Myocyte (in vitro differentiated cells): ENCODE measurements around the gene C2orf72. TPM values are rescaled to one million over a fixed set of nuclear protein-coding genes. Genes with fewer than 3 reads are reported as not detected.
"Not testable (repeated sequence)": the region's sequence is repeated elsewhere in the genome, so short reads cannot be mapped to it uniquely, and the experiment has no call there.

Experiments
- DNase-seq: peaks from one replicate; pipeline ENCODE4 v3.0.0-alpha.2; 2012; ENCODE audit warnings: low read depth
- total RNA-seq: library from RNA; depleted of rRNA; stranded (reverse); fragments of >200 nt; gene quantifications from 2 replicates; pipeline ENCODE4 v1.2.3, GENCODE V29; 2014

The C2orf72 gene
- total RNA-seq, 1 donor from 2014 or later = not detected

DNA sequence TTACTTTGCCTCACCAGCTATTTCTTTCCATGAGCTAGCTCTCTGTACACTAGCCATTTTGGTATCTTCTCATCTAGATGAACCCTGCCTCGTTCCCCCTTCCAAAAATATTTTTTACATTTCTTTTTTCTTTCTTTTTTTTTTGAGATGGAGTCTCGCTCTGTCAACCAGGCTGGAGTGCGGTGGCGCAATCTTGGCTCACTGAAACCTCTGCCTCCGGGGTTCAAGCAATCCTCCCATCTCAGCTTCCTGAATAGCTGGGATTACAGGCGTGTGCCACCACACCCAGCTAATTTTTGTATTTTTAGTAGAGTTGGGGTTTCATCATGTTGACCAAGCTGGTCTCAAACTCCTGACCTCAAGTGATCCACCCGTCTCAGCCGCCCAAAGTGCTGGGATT is 30.2 kb downstream of the C2orf72 start:
- DNase-seq = not testable (repeated sequence)

DNA sequence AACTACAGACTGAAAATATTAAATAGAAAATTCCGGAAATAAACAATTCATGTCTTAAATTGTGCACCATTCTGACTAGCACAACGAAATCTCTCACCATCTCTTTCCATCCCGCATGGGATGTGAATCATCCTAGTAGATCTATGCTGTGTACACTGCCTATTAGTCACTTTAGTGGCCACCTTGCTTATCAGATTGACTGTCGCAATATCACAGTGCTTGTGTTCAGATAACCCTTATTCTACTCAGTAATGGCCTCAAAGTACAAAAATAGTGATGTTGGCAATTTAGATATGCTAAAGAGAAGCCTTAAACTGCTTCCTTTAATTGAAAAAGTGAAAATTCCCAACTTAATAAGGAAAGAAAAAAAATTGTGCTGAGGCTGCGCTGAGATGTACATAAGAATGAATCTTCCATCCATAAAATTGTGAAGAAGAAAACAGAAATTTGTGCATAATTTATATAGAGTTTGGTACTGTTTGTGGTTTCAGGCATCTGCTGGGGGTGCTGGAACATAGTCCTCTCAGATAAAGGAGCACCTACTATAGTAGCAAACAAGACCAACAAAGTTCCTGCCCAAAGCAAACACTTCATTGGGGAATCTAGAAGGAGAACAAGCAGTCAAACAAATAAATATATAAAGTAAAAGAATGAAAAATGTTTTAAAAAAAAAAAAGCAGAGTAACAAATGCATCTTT is 31.4 kb downstream of the C2orf72 start:
- DNase-seq = no peak

- no peak for DNase-seq
Observed at GRCh38 chr2:231069379-231070054, 32.2 kb downstream of the C2orf72 start.

DNA sequence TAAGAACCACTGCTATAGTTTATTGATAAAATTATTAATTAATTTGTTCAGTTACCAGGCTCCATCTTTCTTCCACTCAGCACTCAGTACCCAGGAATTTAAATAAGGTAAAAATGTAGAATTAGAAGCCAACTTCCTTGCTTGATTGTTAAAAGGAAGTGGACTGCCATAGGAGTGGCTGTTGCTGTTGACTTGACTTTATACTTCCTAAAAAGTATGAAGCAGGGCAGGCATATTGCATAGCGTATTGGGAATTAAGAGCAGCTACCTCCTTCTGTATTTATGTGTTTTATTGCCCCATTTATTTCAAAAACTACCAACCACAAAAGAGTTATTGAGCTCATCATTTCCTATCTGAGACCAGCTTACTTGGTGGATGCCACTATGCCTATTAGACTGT is 47.2 kb downstream of the C2orf72 start:
- no peak for DNase-seq

DNA sequence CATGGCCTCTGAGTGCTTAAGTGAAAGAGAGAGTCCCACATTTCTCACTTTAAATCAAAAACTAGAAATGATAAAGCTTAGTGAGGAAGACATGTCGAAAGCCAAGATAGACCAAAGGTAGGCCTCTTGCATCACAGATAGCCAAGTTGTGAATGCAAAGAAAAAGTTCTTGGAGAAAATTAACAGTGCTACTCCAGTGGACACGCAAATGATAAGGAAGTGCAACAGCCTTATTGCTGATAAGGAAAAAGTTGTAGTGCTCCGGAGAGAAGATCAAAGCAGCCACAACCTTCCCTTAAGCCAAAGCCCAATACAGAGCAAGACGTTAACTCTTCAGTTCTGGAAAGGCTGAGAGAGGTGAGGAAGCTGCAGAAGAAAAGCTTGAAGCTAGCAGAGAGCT is 51.4 kb downstream of the C2orf72 start:
- DNase-seq = no peak

DNA sequence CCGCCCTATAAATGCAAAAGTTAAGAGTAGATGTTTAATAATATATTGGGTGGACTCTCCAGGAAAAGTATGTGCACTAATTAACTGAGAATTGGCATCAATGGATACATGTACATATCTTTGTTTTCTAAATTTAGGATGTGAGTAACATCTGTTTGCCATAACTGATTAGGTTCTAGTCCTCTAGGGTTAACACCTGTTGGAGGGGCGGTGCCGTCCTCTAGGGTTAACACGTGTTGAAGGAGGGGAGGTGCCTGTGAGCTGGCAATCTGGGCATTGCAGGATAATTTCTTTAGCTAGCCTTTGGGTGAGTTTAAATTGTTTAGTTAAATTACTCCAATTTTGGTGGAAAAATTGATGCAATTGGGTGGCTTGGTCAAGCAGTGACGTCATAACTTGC is 56.6 kb downstream of the C2orf72 start:
- DNase-seq = peak; percentile 26

DNA sequence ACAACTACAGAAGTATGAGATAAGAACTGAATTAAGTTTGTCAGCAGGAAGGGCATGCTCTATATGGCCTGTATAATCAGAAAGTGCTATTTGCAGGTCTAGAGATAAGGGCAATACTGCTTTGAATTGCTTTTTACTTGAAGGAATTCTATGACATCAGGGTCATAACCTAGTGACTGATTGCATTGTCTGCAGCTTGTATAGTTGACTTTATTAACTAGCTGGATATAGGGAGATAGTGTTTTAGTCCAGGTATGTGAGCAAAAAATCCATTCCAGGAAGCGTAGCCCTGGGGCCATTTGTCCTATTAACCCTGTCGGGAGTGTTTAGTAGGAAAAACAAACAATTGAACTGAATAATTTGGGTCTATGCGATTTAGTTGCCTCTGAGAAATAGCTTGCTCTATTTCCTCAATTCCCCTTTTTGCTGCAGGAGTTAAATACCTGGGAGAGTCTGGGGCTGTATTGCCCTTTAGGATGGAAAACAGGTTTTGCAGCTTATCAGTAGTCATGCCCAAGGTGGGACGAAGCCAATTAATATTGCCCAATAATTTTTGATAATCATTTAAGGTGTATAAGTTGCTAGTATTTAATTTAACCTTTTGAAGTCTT is 57.5 kb downstream of the C2orf72 start:
- DNase-seq = no peak

Other genes with a start within 250 kb of the C2orf72 start
- gene ITM2C, start 172.6 kb upstream of the C2orf72 start, total RNA-seq = 134 and 203 TPM in 2 replicates
- gene GPR55, start 112.3 kb upstream of the C2orf72 start, total RNA-seq = 0.03 TPM in 1 of 2 replicates, not detected in the other
- gene SPATA3, start 41.4 kb upstream of the C2orf72 start, total RNA-seq = not detected in 2 replicates
- gene PSMD1, start 19.3 kb downstream of the C2orf72 start, total RNA-seq = 157 and 159 TPM in 2 replicates
- gene HTR2B, start 87.5 kb downstream of the C2orf72 start, total RNA-seq = 0.78 and 2.4 TPM in 2 replicates
- gene ARMC9, start 161.1 kb downstream of the C2orf72 start, total RNA-seq = 43.8 and 55.7 TPM in 2 replicates